RWPE2 (cell line): ENCODE data around the gene VTI1A.

ENCODE experiments used
- ATAC-seq: fragments of 200-7000 bp; cut with Tn5 transposase; 3 replicates; pipeline ENCODE4 v1.9.1; 2021; ENCODE audit warnings: low read depth
- DNase-seq: peaks from one replicate; pipeline ENCODE4 v3.0.0-alpha.2; 2020; ENCODE audit warnings: low spot score
- H3K27ac ChIP-seq: fragments of 450-650 bp; 2 replicates; pipeline ENCODE4 v1.5.1; 2017; ENCODE audit warnings: mild to moderate bottlenecking; ENCODE audit not compliant: poor library complexity, severe bottlenecking
- H3K27me3 ChIP-seq: fragments of 250-450 bp; sonication (Bioruptor Pico); 2 replicates; pipeline ENCODE4 v1.5.1; 2021; ENCODE audit warnings: mild to moderate bottlenecking, moderate library complexity; ENCODE audit not compliant: insufficient read depth, poor library complexity, severe bottlenecking
- H3K36me3 ChIP-seq: fragments of 250-450 bp; sonication (Bioruptor Pico); 2 replicates; pipeline ENCODE4 v1.5.1; 2020; ENCODE audit warnings: low read depth, mild to moderate bottlenecking, moderate library complexity
- H3K4me1 ChIP-seq: fragments of 250-450 bp; sonication (Bioruptor Pico); 2 replicates; pipeline ENCODE4 v1.5.1; 2021; ENCODE audit warnings: mild to moderate bottlenecking, moderate library complexity; ENCODE audit not compliant: insufficient read depth, poor library complexity, severe bottlenecking
- H3K4me3 ChIP-seq: fragments of 250-450 bp; sonication (Bioruptor Pico); 2 replicates; pipeline ENCODE4 v1.5.1; 2021; ENCODE audit warnings: mild to moderate bottlenecking, moderate library complexity; ENCODE audit not compliant: severe bottlenecking
- H3K9me3 ChIP-seq: fragments of 250-450 bp; sonication (Bioruptor Pico); 2 replicates; pipeline ENCODE4 v1.5.1; 2021; ENCODE audit warnings: mild to moderate bottlenecking, moderate library complexity; ENCODE audit not compliant: severe bottlenecking
- CTCF ChIP-seq: fragments of 450-650 bp; IDR thresholded peaks from one replicate; pipeline ENCODE4 v1.5.1; 2017; ENCODE audit warnings: mild to moderate bottlenecking, moderate library complexity; ENCODE audit not compliant: poor library complexity, severe bottlenecking

VTI1A gene

GRCh38 chr10:112649006-112649821 lies 202.2 kb downstream of the VTI1A start:
- Histone ChIP-seq H3K27me3 (no peaks in the 10 kb centered on the region), H3K36me3 (no peaks in the 10 kb centered on the region), H3K9me3 (no peaks in the 10 kb centered on the region), H3K27ac (no peak overlapping the region), H3K4me1 (peaks cover 11% of the 10 kb centered on the region), H3K4me3 (no peak overlapping the region)
- 0 out of 3 replicates have a peak, but pooled peaks have one; percentile 50 for ATAC-seq
- TF ChIP-seq CTCF: no peak
- DNase-seq: no peak

- ATAC-seq (0 out of 3 replicates have a peak, but pooled peaks have one; percentile 25), DNase-seq (no peak)
- no peaks in the 10 kb centered on the region for H3K27me3 ChIP-seq
- no peaks in the 10 kb centered on the region for H3K9me3 ChIP-seq
- H3K4me3 ChIP-seq: no peak overlapping the region
- H3K36me3 ChIP-seq: no peaks in the 10 kb centered on the region
- no peak for TF ChIP-seq CTCF
- H3K4me1 ChIP-seq: peaks cover 11% of the 10 kb centered on the region
- H3K27ac ChIP-seq: no peak overlapping the region
These were observed 202.8 kb downstream of the VTI1A start for GRCh38 chr10:112649822-112650152.

- no peaks in the 10 kb centered on the region for H3K27me3 ChIP-seq
- no peak overlapping the region for H3K27ac ChIP-seq
- TF ChIP-seq CTCF: no peak
- DNase-seq (no peak), ATAC-seq (peak; percentile 67)
- H3K36me3 ChIP-seq: no peaks in the 10 kb centered on the region
- H3K9me3 ChIP-seq: no peaks in the 10 kb centered on the region
- no peak overlapping the region for H3K4me3 ChIP-seq
- peaks cover 11% of the 10 kb centered on the region for H3K4me1 ChIP-seq
These were observed 203.6 kb downstream of the VTI1A start for GRCh38 chr10:112650588-112651030.

- H3K4me3 ChIP-seq: no peak overlapping the region
- no peaks in the 10 kb centered on the region for H3K27me3 ChIP-seq
- TF ChIP-seq CTCF: no peak
- H3K27ac ChIP-seq: no peak overlapping the region
- H3K9me3 ChIP-seq: no peaks in the 10 kb centered on the region
- H3K4me1 ChIP-seq: peaks cover 19% of the 10 kb centered on the region
- DNase-seq (no peak), ATAC-seq (no peak)
- H3K36me3 ChIP-seq: no peaks in the 10 kb centered on the region
These were observed 206.2 kb downstream of the VTI1A start for GRCh38 chr10:112653215-112653614.

- Histone ChIP-seq H3K4me3 (no peak overlapping the region), H3K36me3 (no peaks in the 10 kb centered on the region), H3K4me1 (peaks cover 25% of the 10 kb centered on the region), H3K27ac (no peak overlapping the region), H3K9me3 (no peaks in the 10 kb centered on the region), H3K27me3 (no peaks in the 10 kb centered on the region)
- ATAC-seq: no peak
- no peak for TF ChIP-seq CTCF
- DNase-seq: no peak
These were observed 206.8 kb downstream of the VTI1A start for GRCh38 chr10:112653851-112654250.
